Activated naive CD4-positive, alpha-beta T cell (primary cell): ENCODE results near the gene NADK.
A peak's percentile ranks its signal among the peaks of the same experiment; 100 is the strongest.
"Not testable (repeated sequence)": the region's sequence is repeated elsewhere in the genome, so short reads cannot be mapped to it uniquely, and the experiment has no call there.

ENCODE experiments used
- DNase-seq, 4 experiments: peaks; one replicate each; lab custom pipeline; 2025; lab: John Stamatoyannopoulos, UW

Gene NADK

GRCh38 chr1:1763657-1764621 lies 14.3 kb downstream of the NADK start:
- peak in 1 of 4 experiments; percentile 5 for DNase-seq

- no peak for DNase-seq
These were observed 16.5 kb downstream of the NADK start for GRCh38 chr1:1761504-1762376.

- DNase-seq, result no peak
These were observed 17.6 kb downstream of the NADK start for GRCh38 chr1:1760715-1761114.

GRCh38 chr1:1760345-1760650 lies 18.0 kb downstream of the NADK start:
- DNase-seq, result no peak

- DNase-seq, result no peak
These were observed 18.6 kb downstream of the NADK start for GRCh38 chr1:1759456-1760344.

- DNase-seq, result no peak
These were observed 19.4 kb downstream of the NADK start for GRCh38 chr1:1758692-1759455.

- DNase-seq, result no peak
These were observed 20.1 kb downstream of the NADK start for GRCh38 chr1:1758059-1758621.

GRCh38 chr1:1757422-1758058 lies 20.7 kb downstream of the NADK start:
- DNase-seq, result no peak

- no peak for DNase-seq
These were observed 21.4 kb downstream of the NADK start for GRCh38 chr1:1756661-1757421.

GRCh38 chr1:1755852-1756251 lies 22.4 kb downstream of the NADK start:
- DNase-seq, result no peak

GRCh38 chr1:1755426-1755825 lies 22.8 kb downstream of the NADK start:
- DNase-seq, result no peak

GRCh38 chr1:1754051-1754815 lies 24.0 kb downstream of the NADK start:
- no peak for DNase-seq

GRCh38 chr1:1753607-1754005 lies 24.7 kb downstream of the NADK start:
- no peak for DNase-seq

- DNase-seq, result no peak
These were observed 25.3 kb downstream of the NADK start for GRCh38 chr1:1752636-1753606.

- no peak for DNase-seq
These were observed 26.1 kb downstream of the NADK start for GRCh38 chr1:1752190-1752589.

- DNase-seq, result not testable (repeated sequence)
These were observed 28.3 kb downstream of the NADK start for GRCh38 chr1:1749941-1750340.

- DNase-seq, result no peak
These were observed 29.5 kb downstream of the NADK start for GRCh38 chr1:1748686-1749321.
